ENCODE measurements around the gene LACC1. TPM values are rescaled to one million over a fixed set of nuclear protein-coding genes. Genes with fewer than 3 reads are reported as not detected.

LACC1 gene
- total RNA-seq, 1 experiment from 2014 or later, result 3.7 TPM

DNA sequence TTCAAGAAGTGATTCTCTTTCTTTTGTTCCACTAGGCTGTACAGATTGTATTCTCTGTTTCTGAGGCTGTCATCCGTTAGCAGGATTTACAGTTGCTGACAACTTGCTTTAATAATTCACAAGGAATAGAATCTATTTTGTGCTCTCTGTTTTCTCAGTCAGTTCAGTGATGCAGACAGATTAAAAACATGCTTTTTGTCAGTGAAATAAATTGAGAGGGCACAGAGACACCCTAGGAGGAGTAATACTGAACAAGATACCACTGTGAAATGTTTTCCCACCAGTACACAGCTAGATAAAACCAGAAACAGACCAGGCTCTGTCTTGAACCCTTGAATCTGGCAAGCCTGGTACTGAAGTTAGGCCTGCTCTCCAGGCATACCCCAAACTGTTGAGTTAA is 58.7 kb downstream of the LACC1 start:
- Histone ChIP-seq H2BK5ac (ENCODE audit: insufficient read length, low read length) (no peak overlapping the region), H3K79me1 (ENCODE audit: insufficient read depth, low read depth, low read length, poor library complexity, severe bottlenecking) (no peaks in the 10 kb centered on the region), H3K14ac (ENCODE audit: insufficient read depth, low read length) (no peak overlapping the region), H4K5ac (ENCODE audit: insufficient read length, low read depth, low read length) (no peak overlapping the region), H3K9me3 (ENCODE audit: control insufficient read depth, low read depth, low read length) (no peaks in the 10 kb centered on the region), H3K27ac (ENCODE audit: insufficient read length, low read depth, low read length) (no peak overlapping the region), H3K56ac (ENCODE audit: insufficient read length, low read depth, low read length) (no peak overlapping the region), H4K91ac (ENCODE audit: insufficient read length, low read depth, low read length) (no peak overlapping the region), H3K18ac (ENCODE audit: insufficient read length, low read depth, low read length) (no peak overlapping the region), H3K79me2 (ENCODE audit: insufficient read depth, low read length) (no peaks in the 10 kb centered on the region), H3K4me2 (ENCODE audit: insufficient read depth, insufficient read length, low read length) (no peak overlapping the region), H2BK120ac (ENCODE audit: low read depth, low read length, poor library complexity, severe bottlenecking) (no peak overlapping the region), H3K9ac (ENCODE audit: extremely low read depth, insufficient read length, low read length) (no peak overlapping the region), H3K4me1 (ENCODE audit: insufficient read depth, low read length) (no peaks in the 10 kb centered on the region), H3K23me2 (ENCODE audit: insufficient read length, low read depth, low read length, poor library complexity, severe bottlenecking) (no peaks in the 10 kb centered on the region), H2BK20ac (ENCODE audit: low read depth, low read length, poor library complexity, severe bottlenecking) (no peak overlapping the region), H3K4ac (ENCODE audit: low read depth, low read length) (no peak overlapping the region), H3K27me3 (ENCODE audit: insufficient read depth, low read length) (no peaks in the 10 kb centered on the region), H4K8ac (replicated peaks; ENCODE audit: insufficient read length, low read depth, low read length) (no peak overlapping the region), H4K20me1 (ENCODE audit: control insufficient read depth, insufficient read depth, insufficient read length) (no peaks in the 10 kb centered on the region), H3K23ac (ENCODE audit: insufficient read length, low read depth, low read length) (no peak overlapping the region), H3T11ph (ENCODE audit: low read length) (no peak overlapping the region), H2AFZ (ENCODE audit: low read length) (no peak overlapping the region), H2AK5ac (ENCODE audit: insufficient read length, low read length) (no peak overlapping the region), H2BK15ac (ENCODE audit: low read depth, low read length) (no peak overlapping the region; the same call in 1 of the 2 replicates), H2BK12ac (ENCODE audit: insufficient read length, low read depth, low read length) (no peak overlapping the region)
- no peak overlapping the region for H3K4me3 Mint-ChIP-seq
- no peaks in the 10 kb centered on the region; the same call in 1 of the 2 replicates for H3K27me3 Mint-ChIP-seq (ENCODE audit: low read depth)
- no peak overlapping the region for H3K27ac Mint-ChIP-seq
- no CpG with 5 or more reads among the region's 1 CpG for WGBS (ENCODE audit: extremely low coverage, insufficient read length, low lambda C conversion rate)
- H3K36me3 Mint-ChIP-seq (ENCODE audit: insufficient read depth in 1 of 3, low read depth in 3 of 3), result no peaks in the 10 kb centered on the region
- peaks cover 0 to 3% of the 10 kb centered on the region in 2 experiments; a peak in 1 of 4 replicates for H3K4me1 Mint-ChIP-seq
- no peak for DNase-seq
- TF ChIP-seq, protein P1, sequence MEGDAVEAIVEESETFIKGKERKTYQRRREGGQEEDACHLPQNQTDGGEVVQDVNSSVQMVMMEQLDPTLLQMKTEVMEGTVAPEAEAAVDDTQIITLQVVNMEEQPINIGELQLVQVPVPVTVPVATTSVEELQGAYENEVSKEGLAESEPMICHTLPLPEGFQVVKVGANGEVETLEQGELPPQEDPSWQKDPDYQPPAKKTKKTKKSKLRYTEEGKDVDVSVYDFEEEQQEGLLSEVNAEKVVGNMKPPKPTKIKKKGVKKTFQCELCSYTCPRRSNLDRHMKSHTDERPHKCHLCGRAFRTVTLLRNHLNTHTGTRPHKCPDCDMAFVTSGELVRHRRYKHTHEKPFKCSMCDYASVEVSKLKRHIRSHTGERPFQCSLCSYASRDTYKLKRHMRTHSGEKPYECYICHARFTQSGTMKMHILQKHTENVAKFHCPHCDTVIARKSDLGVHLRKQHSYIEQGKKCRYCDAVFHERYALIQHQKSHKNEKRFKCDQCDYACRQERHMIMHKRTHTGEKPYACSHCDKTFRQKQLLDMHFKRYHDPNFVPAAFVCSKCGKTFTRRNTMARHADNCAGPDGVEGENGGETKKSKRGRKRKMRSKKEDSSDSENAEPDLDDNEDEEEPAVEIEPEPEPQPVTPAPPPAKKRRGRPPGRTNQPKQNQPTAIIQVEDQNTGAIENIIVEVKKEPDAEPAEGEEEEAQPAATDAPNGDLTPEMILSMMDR (conservative IDR thresholded peaks at IDR 0.05), result no peak
- no peaks in the 10 kb centered on the region for H3K9me3 Mint-ChIP-seq

Measured in H9 (cell line).